ENCODE data around the gene SPACDR.

The SPACDR gene

GRCh38 chr7:100433592-100434296 is 30.3 kb downstream of the SPACDR start:
- DNase-seq = no peak

DNA sequence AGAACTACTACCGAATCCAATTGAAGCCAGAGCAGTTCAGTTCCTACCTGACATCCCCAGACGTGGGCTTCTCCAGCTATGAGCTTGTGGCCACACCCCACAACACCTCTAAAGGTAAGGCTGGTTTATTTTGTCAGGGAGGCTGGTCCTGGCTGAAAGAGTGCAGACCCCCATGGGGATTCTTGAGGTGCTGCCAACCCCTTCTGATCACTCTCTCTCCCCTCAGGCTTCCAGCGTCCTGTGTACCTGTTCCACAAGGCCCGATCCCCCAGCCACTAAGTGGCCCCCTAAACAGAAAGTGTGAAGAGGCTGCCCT is 30.8 kb downstream of the SPACDR start:
- no peak for DNase-seq

GRCh38 chr7:100432621-100433275 is 31.3 kb downstream of the SPACDR start:
- no peak for DNase-seq

GRCh38 chr7:100432053-100432452 is 32.0 kb downstream of the SPACDR start:
- no peak for DNase-seq

GRCh38 chr7:100431286-100431735 is 32.7 kb downstream of the SPACDR start:
- DNase-seq = no peak

GRCh38 chr7:100430493-100431285 is 33.4 kb downstream of the SPACDR start:
- DNase-seq = no peak

- peak; percentile 83 for DNase-seq
Observed at GRCh38 chr7:100429637-100430492, 34.2 kb downstream of the SPACDR start, which contains the start of gene MEPCE. TSS of gene MEPCE (plus strand) at chr7:100429831. CDS start at chr7:100430019, 188 bp downstream.

DNA sequence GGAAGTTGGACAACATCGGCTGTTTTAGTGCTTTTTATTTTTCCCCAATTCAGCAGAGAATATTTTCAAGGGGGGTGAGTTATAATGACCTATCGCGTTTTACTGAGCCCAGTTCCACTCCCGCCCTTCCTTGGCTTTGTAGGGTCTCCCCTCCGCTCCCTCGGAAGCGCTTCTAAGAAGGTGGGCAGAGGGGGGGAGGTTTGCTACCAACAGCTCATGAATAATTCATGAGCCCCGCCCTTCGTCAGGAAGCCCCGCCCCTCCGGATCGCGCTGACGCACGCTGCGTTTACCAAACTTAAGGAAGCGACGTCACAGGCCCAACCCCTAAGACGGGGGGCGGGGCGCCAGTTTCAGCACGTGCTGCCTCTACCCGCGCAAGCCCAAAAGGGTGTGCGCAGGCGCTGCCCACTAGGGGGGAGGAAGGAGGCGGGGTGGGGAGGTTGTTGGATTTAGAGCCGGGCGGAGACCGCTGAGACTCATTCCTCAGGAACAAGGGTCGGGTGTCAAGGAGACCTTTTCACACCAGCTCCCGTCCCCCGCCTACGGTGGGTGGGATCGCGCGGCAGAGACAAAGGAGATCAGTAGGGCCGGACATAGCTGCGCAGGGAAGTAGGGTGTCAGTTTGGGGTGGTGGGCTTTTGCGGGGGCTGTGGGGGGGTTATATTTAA is 35.0 kb downstream of the SPACDR start:
- peak; percentile 96 for DNase-seq

DNA sequence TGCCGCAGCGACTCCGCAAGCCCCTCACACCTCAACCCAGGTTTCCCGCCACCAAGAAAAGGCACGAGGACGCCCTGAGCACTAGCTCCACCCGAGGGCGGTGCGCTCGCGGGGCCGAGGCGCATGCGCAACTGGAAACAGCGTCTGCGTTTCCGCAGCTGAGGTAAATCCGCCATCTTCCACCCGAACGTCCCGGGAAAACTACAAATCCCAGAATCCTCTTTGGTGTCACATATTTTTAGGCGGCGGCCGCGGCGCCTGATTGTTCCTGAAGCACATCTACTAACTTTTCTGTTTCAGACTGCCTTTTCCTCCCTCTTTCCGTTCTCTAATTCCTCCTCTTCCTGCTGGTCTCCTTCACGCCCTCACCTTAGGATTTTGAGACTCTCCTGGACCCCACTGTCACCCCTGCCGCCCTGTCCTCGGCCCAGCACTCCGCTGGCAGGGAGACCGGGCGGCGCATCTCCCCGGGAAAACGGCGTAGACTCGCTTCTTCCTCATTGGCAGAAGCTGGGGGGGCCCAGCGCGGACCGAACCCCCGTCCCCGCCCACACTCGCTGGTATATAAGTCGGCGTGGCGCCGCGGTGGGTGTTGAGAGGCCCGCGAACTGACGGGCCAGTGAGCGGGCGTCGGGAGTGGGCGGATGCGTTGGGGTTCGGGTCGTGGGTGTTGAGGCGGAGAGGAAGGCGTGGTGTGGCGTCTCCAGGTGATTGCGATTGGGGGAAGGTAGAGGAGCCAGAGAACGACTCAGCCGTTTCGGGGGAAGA is 35.7 kb downstream of the SPACDR start, which contains the start of gene ZCWPW1:
Gene ZCWPW1, minus strand, starts transcription at position 505 of the 768 bp plus-strand sequence. CDS start 8,054 bp downstream, outside the sequence.
- peak; percentile 85 for DNase-seq

DNA sequence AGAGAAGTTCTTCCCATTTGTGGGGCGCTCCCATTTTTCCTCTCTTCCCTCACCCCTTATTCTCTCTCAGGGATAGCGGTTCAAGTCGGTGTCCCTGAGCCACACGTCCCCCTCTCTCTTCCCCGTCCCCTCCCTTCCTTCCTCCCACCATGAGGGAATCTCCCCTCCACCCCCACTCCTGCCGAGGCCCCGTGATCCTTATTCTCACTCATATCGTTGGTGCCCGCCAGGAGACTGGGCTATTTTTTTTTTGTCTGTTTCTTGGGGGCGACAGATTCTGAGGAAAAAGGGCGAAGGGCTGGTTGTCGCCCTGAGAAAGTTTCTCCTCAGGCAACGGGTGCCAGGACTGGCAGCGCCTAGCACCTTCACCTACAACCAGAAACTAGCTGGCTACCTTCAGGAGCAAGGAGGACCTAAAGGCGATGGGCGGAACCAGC is 36.3 kb downstream of the SPACDR start:
- DNase-seq = no peak

DNA sequence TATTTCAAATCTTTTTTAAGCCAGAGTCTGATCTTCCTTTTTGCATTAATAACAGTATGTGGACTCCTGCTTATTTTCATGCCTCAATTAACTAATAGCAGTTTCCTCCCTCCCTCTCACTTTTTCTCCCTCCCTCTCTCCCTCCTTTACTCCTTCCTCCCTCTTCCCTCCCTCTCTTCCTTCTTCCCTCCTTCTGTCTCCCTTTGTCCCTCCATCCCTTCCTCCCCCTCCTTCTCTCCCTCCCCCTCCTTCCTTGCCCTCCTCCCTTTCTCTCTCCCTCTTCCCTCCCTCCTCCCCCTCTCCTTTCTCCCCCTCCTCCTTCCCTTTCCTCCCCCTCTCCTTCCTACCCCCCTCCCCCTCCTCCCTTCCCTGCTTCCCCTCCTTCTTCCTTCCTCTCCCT is 37.5 kb downstream of the SPACDR start:
- no peak for DNase-seq

DNA sequence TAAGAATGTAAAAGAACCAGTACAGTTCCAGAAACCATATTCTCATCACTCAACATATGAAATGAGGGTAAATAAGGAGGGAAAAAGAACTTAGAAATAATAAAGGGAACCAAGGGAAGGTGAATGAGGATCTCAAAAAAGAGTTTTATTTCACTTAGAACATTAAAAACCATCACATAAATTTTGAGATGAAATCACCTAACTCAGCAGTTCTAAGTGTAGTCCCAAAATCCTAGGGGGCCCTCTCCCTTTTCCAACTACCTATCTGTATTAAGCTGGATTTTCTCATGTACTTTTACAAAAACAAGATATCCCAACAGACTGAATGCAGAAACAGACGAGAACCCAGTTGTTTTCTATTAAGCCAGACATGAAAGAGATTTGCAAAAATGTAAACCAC is 38.7 kb downstream of the SPACDR start:
- DNase-seq = no peak

DNA sequence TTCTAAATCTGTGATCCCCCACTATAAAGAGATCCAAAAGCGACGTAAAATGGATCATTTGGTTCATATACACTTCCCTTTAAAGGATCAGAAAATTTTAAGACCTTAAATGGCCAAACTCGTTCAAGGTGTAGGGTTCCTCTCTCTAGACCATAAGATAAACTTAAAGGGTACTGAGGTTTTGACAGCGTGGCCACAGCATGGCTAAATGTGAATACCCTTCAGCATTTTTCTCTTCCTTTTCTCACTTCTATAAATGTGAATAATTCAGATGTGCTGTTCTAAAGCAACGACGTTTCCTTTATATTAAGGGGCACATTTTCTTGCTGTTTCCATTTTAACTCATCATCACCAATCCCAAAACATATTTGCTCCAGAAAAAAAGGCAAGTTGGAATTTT is 40.7 kb downstream of the SPACDR start:
- DNase-seq = no peak

DNA sequence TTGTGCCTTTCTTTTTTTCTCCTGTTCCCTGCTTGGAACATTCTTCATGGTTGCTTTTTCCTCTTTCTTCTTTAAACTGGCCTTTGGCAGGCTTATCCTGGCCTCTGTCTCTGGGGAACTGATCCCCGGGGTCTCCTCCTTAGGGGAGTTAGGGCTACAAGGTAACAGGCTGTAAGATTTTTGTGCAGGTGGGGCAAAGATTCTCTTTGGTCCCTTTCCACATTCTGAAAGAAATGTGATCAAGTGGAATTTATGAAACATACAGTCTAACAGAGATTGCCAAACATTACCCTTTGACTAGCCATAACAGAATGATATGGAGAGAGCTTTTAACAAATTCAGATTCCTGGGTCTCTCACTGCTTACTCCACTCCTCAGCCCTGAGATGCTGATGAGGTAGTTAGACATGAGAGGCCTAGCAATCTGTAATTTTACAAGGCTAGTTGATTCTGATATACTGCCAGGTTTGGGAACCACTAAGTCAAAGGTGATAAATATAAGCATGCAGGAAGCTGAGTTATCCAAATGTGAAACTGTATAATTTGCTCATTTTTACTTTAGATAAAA is 44.3 kb downstream of the SPACDR start:
- DNase-seq = no peak

GRCh38 chr7:100418930-100419659 is 45.0 kb downstream of the SPACDR start:
- DNase-seq = no peak

DNA sequence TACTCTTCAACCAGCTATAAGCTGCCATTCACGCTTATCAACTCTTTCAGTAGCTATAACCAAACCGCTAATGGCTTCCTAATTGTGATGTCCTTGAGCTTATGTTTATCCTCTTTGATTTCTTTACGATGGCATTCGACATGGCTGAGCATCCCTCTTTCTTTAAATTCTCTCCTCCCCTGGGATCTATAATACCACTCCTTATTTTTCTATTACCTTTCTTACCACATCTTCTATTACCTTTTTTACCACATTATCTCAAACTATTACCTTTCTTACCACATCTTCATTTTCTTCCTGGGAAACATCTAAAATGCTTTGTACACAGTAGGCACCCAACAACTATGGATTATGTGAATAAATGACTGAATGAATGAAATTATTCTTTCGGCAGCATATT is 48.6 kb downstream of the SPACDR start:
- DNase-seq = no peak

GRCh38 chr7:100413889-100414288 is 50.2 kb downstream of the SPACDR start:
- DNase-seq = no peak

GRCh38 chr7:100413346-100413745 is 50.7 kb downstream of the SPACDR start:
- DNase-seq = no peak

DNA sequence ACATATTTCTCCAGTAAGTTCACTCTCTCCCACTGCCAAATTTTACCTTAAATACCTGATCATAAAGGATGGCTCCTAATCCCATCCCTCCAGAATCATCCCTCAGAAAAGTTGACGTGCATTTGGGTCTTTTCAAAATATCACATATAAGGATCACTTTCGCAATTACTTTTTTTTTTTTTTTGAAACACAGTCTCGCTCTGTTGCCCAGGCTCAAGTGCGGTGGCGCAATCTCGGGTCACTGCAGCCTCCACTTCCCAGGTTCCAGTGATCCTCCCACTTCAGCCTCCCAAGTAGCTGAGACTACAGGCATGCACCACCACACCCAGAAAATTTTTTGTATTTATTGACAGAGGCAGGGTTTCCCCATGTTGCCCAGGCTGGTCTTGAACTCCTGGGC is 53.0 kb downstream of the SPACDR start:
- DNase-seq = no peak
